Activated CD4-positive, alpha-beta T cell treated with anti-CD3 and anti-CD28 coated beads, Interleukin-10, Interleukin-2, amounts not matched to agents 100 ng/mL and 50 ng/mL, durations not matched to agents 16 hours and 8 hours (primary cell): ENCODE measurements around the gene ATG9A.

Source experiments
- DNase-seq: peaks from one replicate; pipeline ENCODE4 v3.0.0-alpha.2; 2020

ATG9A gene

GRCh38 chr2:219175486-219175885 is 54.0 kb downstream of the ATG9A start:
- DNase-seq = no peak

GRCh38 chr2:219174801-219175200 is 54.6 kb downstream of the ATG9A start:
- DNase-seq = no peak

- DNase-seq = no peak
Observed at GRCh38 chr2:219174146-219174545, 55.3 kb downstream of the ATG9A start.

- no peak for DNase-seq
Observed at GRCh38 chr2:219173176-219173575, 56.3 kb downstream of the ATG9A start.

DNA sequence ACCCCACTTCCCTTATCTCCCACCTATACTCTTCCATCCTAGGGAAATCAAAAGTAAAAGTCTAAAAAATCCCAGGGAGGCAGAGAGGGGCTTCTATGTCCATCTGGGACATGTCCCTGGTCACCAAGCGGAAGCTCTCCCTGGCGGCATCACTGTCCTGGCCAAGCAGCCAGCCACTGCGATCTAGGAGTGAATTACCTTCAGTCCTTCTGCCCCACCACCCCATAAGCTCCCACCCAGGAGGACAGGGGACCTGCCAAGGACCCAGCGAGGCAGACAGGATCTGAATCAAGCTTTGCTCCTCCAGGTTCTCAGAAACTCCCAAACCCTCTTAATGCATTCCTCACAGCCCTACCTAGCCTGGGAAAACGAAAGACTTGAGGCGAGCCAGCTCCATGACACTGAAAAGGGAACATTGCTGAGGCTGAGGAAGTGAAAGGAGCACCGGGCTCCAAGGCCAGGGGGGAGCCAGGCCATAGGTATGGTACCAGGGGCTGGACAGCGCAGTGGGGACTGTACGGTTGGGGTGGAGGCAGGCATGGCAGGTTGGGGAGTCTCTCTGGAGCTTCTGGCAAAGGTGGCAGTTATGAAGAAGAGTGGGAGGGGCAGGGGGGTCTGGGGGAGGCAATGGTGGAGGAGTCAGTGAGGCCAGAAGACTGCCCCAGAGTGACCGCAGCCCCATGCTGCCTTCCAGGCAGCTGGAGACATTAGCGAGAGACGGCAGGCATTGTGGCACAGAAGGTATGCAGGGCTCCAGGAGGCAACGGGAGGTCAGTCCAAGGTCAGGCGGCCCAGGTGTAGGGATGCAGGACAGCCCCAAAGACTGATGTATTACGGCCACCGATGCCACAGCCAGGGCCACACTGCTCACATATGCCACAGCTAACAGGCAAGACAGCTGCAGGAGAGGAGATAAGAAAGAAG is 56.9 kb downstream of the ATG9A start:
- no peak for DNase-seq

- peak; percentile 51 for DNase-seq
Observed at GRCh38 chr2:219171231-219171651, 58.2 kb downstream of the ATG9A start.

- peak; percentile 47 for DNase-seq
Observed at GRCh38 chr2:219169930-219170654, 59.3 kb downstream of the ATG9A start, which contains the start of gene SLC23A3. SLC23A3 (minus strand) TSS chr2:219170029; CDS start chr2:219169984, 45 bp downstream.
